SK-N-SH treated with all-trans-retinoic acid at 6 μM for 48 hours (cell line): ENCODE data around the gene MYOM1.

Experiments
- ATAC-seq: fragments of 200-7000 bp; cut with Tn5 transposase; 3 replicates; pipeline ENCODE4 v1.9.1; 2020; ENCODE audit warnings: mild to moderate bottlenecking, moderate library complexity
- ARNTL ChIP-seq: fragments of 450-650 bp; formaldehyde crosslinking; IDR thresholded peaks from 2 replicates; pipeline ENCODE4 v1.5.0; 2020; ENCODE audit warnings: low read depth, mild to moderate bottlenecking, moderate library complexity, borderline replicate concordance
- CREB5 ChIP-seq: fragments of 250-450 bp; sonication (Bioruptor Pico); IDR thresholded peaks from 2 replicates; pipeline ENCODE4 v1.5.1; 2020; ENCODE audit warnings: low read depth, mild to moderate bottlenecking, moderate library complexity
- CSRNP3 ChIP-seq: fragments of 250-450 bp; sonication (Bioruptor Pico); IDR thresholded peaks from 2 replicates; pipeline ENCODE4 v1.5.1; 2021; ENCODE audit warnings: mild to moderate bottlenecking, moderate library complexity
- ESRRG ChIP-seq: fragments of 250-450 bp; sonication (Bioruptor Pico); IDR thresholded peaks from 2 replicates; pipeline ENCODE4 v1.6.1; 2021; ENCODE audit warnings: mild to moderate bottlenecking
- GLIS3 ChIP-seq: fragments of 250-450 bp; sonication (Bioruptor Pico); IDR thresholded peaks from 2 replicates; pipeline ENCODE4 v1.5.0; 2020; ENCODE audit warnings: mild to moderate bottlenecking, moderate library complexity
- OSR1 ChIP-seq: fragments of 250-450 bp; sonication (Bioruptor Pico); IDR thresholded peaks from 2 replicates; pipeline ENCODE4 v1.8.0; 2022; ENCODE audit warnings: moderate library complexity, mild to moderate bottlenecking, inconsistent platforms
- PATZ1 ChIP-seq: fragments of 250-450 bp; sonication (Bioruptor Pico); IDR thresholded peaks from 2 replicates; pipeline ENCODE4 v1.8.0; 2020; ENCODE audit warnings: mild to moderate bottlenecking, moderate library complexity, borderline replicate concordance
- PPARA ChIP-seq: fragments of 250-450 bp; sonication (Bioruptor Pico); IDR thresholded peaks from 2 replicates; pipeline ENCODE4 v1.5.0; 2020; ENCODE audit warnings: mild to moderate bottlenecking, borderline replicate concordance
- RARB ChIP-seq: fragments of 250-450 bp; sonication (Bioruptor Pico); IDR thresholded peaks from 2 replicates; pipeline ENCODE4 v1.8.0; 2021; ENCODE audit warnings: mild to moderate bottlenecking, moderate library complexity
- SNAI2 ChIP-seq: fragments of 250-450 bp; sonication (Bioruptor Pico); IDR thresholded peaks from 2 replicates; pipeline ENCODE4 v1.5.0; 2020; ENCODE audit warnings: mild to moderate bottlenecking, moderate library complexity
- TCF4 ChIP-seq: fragments of 250-450 bp; sonication (Bioruptor Pico); IDR thresholded peaks from 2 replicates; pipeline ENCODE4 v1.8.0; 2021; ENCODE audit warnings: mild to moderate bottlenecking, moderate library complexity, borderline replicate concordance
- TOX ChIP-seq: fragments of 250-450 bp; sonication (Bioruptor Pico); IDR thresholded peaks from 2 replicates; pipeline ENCODE4 v1.8.0; 2021; ENCODE audit warnings: mild to moderate bottlenecking, moderate library complexity, borderline replicate concordance
- TSHZ2 ChIP-seq: fragments of 250-450 bp; sonication (Bioruptor Pico); IDR thresholded peaks from 2 replicates; pipeline ENCODE4 v1.5.0; 2020; ENCODE audit warnings: mild to moderate bottlenecking, moderate library complexity
- ZC3H10 ChIP-seq: fragments of 250-450 bp; sonication (Bioruptor Pico); IDR thresholded peaks from 2 replicates; pipeline ENCODE4 v1.5.1; 2021; ENCODE audit warnings: mild to moderate bottlenecking, moderate library complexity
- ZFP3 ChIP-seq: fragments of 250-450 bp; sonication (Bioruptor Pico); IDR thresholded peaks from 2 replicates; pipeline ENCODE4 v1.5.0; 2020; ENCODE audit warnings: mild to moderate bottlenecking, moderate library complexity
- ZFP30 ChIP-seq: fragments of 450-650 bp; formaldehyde crosslinking; IDR thresholded peaks from 2 replicates; pipeline ENCODE4 v1.5.0; 2022; ENCODE audit warnings: mild to moderate bottlenecking, moderate library complexity
- ZNF8 ChIP-seq: fragments of 450-650 bp; formaldehyde crosslinking; IDR thresholded peaks from 2 replicates; pipeline ENCODE4 v1.5.0; 2020; ENCODE audit warnings: mild to moderate bottlenecking, moderate library complexity
- TF ChIP-seq, protein P1 (sequence below): fragments of 250-450 bp; sonication (Bioruptor Pico); IDR thresholded peaks from 2 replicates; pipeline ENCODE4 v1.8.0; 2021; ENCODE audit warnings: low read depth, mild to moderate bottlenecking, moderate library complexity, borderline replicate concordance

Gene MYOM1

DNA sequence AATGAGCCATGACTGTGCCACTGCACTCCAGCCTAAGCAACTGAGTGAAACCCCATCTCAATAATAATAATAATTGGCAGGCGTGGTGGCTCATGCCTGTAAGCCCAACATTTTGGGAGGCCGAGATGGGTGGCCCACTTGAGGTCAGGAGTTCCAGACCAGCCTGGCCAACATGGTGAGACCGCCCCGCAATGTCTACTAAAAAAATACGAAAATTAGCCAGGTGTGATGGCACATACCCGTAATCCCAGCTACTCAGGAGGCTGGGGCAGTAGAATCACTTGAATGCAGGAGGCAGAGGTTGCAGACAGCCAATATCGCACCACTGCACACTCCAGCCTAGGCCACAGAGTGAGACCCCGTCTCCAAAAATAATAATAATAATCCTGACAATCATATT is 178.9 kb downstream of the MYOM1 start (continued):
- TF ChIP-seq, protein P1, sequence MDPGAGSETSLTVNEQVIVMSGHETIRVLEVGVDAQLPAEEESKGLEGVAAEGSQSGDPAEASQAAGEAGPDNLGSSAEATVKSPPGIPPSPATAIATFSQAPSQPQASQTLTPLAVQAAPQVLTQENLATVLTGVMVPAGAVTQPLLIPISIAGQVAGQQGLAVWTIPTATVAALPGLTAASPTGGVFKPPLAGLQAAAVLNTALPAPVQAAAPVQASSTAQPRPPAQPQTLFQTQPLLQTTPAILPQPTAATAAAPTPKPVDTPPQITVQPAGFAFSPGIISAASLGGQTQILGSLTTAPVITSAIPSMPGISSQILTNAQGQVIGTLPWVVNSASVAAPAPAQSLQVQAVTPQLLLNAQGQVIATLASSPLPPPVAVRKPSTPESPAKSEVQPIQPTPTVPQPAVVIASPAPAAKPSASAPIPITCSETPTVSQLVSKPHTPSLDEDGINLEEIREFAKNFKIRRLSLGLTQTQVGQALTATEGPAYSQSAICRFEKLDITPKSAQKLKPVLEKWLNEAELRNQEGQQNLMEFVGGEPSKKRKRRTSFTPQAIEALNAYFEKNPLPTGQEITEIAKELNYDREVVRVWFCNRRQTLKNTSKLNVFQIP (CRISPR knock-in tag), result no peak
- TF ChIP-seq ZFP30 (no peak), CREB5 (CRISPR knock-in tag) (no peak), ESRRG (CRISPR knock-in tag) (no peak)

DNA sequence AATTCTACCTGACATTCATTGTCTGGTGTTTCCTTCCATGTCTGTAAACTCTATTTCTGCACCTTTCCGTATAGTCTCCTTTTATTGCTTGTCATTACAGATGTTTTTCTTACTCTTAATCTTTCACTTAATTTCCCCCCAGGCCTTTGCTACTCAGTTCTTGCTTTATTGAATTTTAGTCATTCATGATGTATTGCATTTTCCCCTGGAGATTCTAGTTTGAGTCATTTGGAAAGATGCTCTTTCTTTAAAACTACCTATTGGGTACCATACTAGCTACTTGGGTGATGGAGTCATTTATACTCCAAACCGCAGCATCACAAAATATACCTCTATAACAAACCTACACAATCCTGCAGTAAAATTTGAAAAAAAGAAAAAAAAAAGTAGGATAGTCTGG is 179.6 kb downstream of the MYOM1 start:
- no peak for ATAC-seq
- no peak for TF ChIP-seq ZFP3 (CRISPR knock-in tag)

- no peak for ATAC-seq
Measured at GRCh38 chr18:3037423-3037915, 182.3 kb downstream of the MYOM1 start.

GRCh38 chr18:3036108-3036507 is 183.7 kb downstream of the MYOM1 start:
- no peak for ATAC-seq
- TF ChIP-seq ZFP3 (CRISPR knock-in tag) (no peak), CREB5 (CRISPR knock-in tag) (no peak), ZFP30 (no peak), RARB (CRISPR knock-in tag) (no peak), CSRNP3 (no peak), OSR1 (CRISPR knock-in tag) (no peak), PATZ1 (CRISPR knock-in tag) (no peak), ARNTL (CRISPR knock-in tag) (no peak), PPARA (no peak), SNAI2 (CRISPR knock-in tag) (no peak), GLIS3 (CRISPR knock-in tag) (no peak), ESRRG (CRISPR knock-in tag) (no peak), TCF4 (CRISPR knock-in tag) (no peak)

More at GRCh38 chr18:3037423-3037915, 182.3 kb downstream of the MYOM1 start:
- TF ChIP-seq ARNTL (CRISPR knock-in tag), result no peak
- TF ChIP-seq ZC3H10 (CRISPR knock-in tag), result no peak
- TF ChIP-seq ZNF8 (CRISPR knock-in tag), result no peak
- TF ChIP-seq TOX (CRISPR knock-in tag), result no peak
- no peak for TF ChIP-seq GLIS3 (CRISPR knock-in tag)
- no peak for TF ChIP-seq TSHZ2 (CRISPR knock-in tag)
- TF ChIP-seq ZFP30, result no peak
- TF ChIP-seq, all 23 proteins: peak for 0
